ENCODE data around the gene FRMD4A. TPM values are rescaled to one million over a fixed set of nuclear protein-coding genes. Genes with fewer than 3 reads are reported as not detected.

The FRMD4A gene
- polyA plus RNA-seq, 1 donor (not counting 4 experiments of a cell fraction or from before 2014, with no cell fraction given), result 12.9 TPM

DNA sequence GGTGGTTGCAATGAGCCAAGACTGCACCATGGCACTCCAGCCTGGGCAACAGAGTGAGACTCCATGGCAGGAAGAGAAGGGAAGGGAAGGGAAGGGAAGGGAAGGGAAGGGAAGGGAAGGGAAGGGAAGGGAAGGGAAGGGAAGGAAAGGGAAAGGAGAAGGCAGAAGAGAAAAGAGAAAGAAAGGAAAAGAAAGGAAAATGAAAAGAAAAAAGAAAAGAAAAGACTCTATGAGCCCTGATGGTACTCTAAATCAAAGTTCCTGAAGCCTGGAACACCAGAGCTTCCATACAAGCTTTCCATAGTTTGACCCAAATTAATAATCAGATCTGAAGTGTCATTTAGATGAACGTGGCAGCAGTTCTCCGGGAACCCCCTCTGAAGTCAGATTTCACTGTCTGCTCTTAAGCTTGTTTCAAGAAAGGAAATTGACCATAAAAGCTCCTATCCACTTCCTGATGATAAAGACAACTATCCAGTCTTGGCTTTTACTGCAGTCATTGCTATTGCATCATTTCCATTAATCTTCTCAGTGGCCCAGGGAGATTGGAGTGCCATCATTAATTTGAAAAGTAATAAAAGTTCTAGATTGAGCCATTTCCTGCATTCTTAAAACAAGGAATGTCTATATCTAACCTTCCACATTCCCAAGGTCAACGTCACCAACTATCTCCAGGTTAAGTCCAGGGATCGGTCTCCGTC is 44.2 kb upstream of the FRMD4A start:
- no peak overlapping the region for H3K9ac ChIP-seq (ENCODE audit: control insufficient read depth, extremely low read depth, insufficient read depth, low read length)
- FAIRE-seq (no peak), DNase-seq (ENCODE audit: low read depth, low spot score) (no peak)
- no peak overlapping the region for H2AFZ ChIP-seq (ENCODE audit: control insufficient read depth, low read length)
- no peak overlapping the region for H3K4me3 ChIP-seq (ENCODE audit: control insufficient read depth in 2 of 3, extremely low read depth in 1 of 3, insufficient read depth in 2 of 3, low read depth in 1 of 3, low read length in 3 of 3)
- TF ChIP-seq EZH2 (IDR thresholded peaks at IDR 0.05; ENCODE audit: low read length), result no peak
- TF ChIP-seq, protein P1, sequence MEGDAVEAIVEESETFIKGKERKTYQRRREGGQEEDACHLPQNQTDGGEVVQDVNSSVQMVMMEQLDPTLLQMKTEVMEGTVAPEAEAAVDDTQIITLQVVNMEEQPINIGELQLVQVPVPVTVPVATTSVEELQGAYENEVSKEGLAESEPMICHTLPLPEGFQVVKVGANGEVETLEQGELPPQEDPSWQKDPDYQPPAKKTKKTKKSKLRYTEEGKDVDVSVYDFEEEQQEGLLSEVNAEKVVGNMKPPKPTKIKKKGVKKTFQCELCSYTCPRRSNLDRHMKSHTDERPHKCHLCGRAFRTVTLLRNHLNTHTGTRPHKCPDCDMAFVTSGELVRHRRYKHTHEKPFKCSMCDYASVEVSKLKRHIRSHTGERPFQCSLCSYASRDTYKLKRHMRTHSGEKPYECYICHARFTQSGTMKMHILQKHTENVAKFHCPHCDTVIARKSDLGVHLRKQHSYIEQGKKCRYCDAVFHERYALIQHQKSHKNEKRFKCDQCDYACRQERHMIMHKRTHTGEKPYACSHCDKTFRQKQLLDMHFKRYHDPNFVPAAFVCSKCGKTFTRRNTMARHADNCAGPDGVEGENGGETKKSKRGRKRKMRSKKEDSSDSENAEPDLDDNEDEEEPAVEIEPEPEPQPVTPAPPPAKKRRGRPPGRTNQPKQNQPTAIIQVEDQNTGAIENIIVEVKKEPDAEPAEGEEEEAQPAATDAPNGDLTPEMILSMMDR (optimal IDR thresholded peaks at IDR 0.05 in 1 of 3, IDR thresholded peaks at IDR 0.05 in 1 of 3, conservative IDR thresholded peaks at IDR 0.05 in 1 of 3; ENCODE audit: extremely low read depth in 1 of 3, insufficient read depth in 2 of 3, low read length in 3 of 3), result no peak
- dilution Hi-C loops (cut with MboI; ENCODE audit: extremely low pct_ligation_motif_present, low sequenced_read_pairs), result no loop called here
- H3K27ac ChIP-seq (ENCODE audit: control insufficient read depth, insufficient read depth, low read length), result no peak overlapping the region
- H3K4me2 ChIP-seq (ENCODE audit: control insufficient read depth, extremely low read depth, insufficient read depth, low read depth, low read length), result no peak overlapping the region
- no peaks in the 10 kb centered on the region for H4K20me1 ChIP-seq (ENCODE audit: control insufficient read depth, extremely low read depth, insufficient read depth, low read length)
- H3K4me1 ChIP-seq (ENCODE audit: control insufficient read depth, extremely low read depth, insufficient read depth, low read length), result no peaks in the 10 kb centered on the region
- H3K27me3 ChIP-seq (ENCODE audit: control insufficient read depth, extremely low read depth, insufficient read depth, low read length), result peaks cover 9% of the 10 kb centered on the region
- H3K36me3 ChIP-seq (ENCODE audit: control insufficient read depth in 2 of 2, extremely low read depth in 1 of 2, insufficient read depth in 2 of 2, low read length in 2 of 2), result no peaks in the 10 kb centered on the region
- H3K9me1 ChIP-seq (ENCODE audit: control insufficient read depth, extremely low read depth, insufficient read depth, low read length), result no peaks in the 10 kb centered on the region
- H3K9me3 ChIP-seq (ENCODE audit: control insufficient read depth, low read depth, low read length), result no peaks in the 10 kb centered on the region
- no peaks in the 10 kb centered on the region for H3K79me2 ChIP-seq (ENCODE audit: control insufficient read depth, insufficient read depth, low read length)

DNA sequence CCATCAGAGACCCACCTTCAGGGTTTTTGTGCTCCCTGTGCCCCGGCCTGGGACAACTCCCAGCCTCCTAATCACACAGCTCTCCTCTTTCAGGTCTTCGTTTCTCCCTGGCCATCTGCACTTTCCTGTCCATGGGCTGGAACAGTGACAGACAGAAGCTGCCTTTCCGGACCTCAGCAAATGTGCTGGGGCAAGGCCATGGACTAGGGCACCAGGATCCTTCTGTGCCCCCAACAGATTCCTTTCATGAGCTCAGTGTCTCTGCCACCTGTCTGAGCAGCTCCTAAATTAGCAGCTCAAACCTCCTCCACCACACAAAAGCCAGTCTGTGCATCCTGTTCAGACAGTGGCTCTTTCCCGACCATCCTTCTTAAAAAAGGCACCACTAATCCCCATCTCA is 41.9 kb upstream of the FRMD4A start:
- DNase-seq (ENCODE audit: low read depth, low spot score) (no peak), FAIRE-seq (no peak)
- Histone ChIP-seq H3K79me2 (ENCODE audit: control insufficient read depth, insufficient read depth, low read length) (no peaks in the 10 kb centered on the region), H3K9ac (ENCODE audit: control insufficient read depth, extremely low read depth, insufficient read depth, low read length) (no peak overlapping the region), H3K36me3 (ENCODE audit: control insufficient read depth in 2 of 2, extremely low read depth in 1 of 2, insufficient read depth in 2 of 2, low read length in 2 of 2) (no peaks in the 10 kb centered on the region), H3K4me1 (ENCODE audit: control insufficient read depth, extremely low read depth, insufficient read depth, low read length) (no peaks in the 10 kb centered on the region), H3K4me3 (ENCODE audit: control insufficient read depth in 2 of 3, extremely low read depth in 1 of 3, insufficient read depth in 2 of 3, low read depth in 1 of 3, low read length in 3 of 3) (no peak overlapping the region), H3K9me1 (ENCODE audit: control insufficient read depth, extremely low read depth, insufficient read depth, low read length) (no peaks in the 10 kb centered on the region), H2AFZ (ENCODE audit: control insufficient read depth, low read length) (no peak overlapping the region), H3K27ac (ENCODE audit: control insufficient read depth, insufficient read depth, low read length) (no peak overlapping the region), H3K9me3 (ENCODE audit: control insufficient read depth, low read depth, low read length) (no peaks in the 10 kb centered on the region), H3K4me2 (ENCODE audit: control insufficient read depth, extremely low read depth, insufficient read depth, low read depth, low read length) (no peak overlapping the region), H4K20me1 (ENCODE audit: control insufficient read depth, extremely low read depth, insufficient read depth, low read length) (no peaks in the 10 kb centered on the region), H3K27me3 (ENCODE audit: control insufficient read depth, extremely low read depth, insufficient read depth, low read length) (peaks cover 9% of the 10 kb centered on the region)
- TF ChIP-seq, protein P1 (optimal IDR thresholded peaks at IDR 0.05 in 1 of 3, IDR thresholded peaks at IDR 0.05 in 1 of 3, conservative IDR thresholded peaks at IDR 0.05 in 1 of 3; ENCODE audit: extremely low read depth in 1 of 3, insufficient read depth in 2 of 3, low read length in 3 of 3), result no peak
- TF ChIP-seq EZH2 (IDR thresholded peaks at IDR 0.05; ENCODE audit: low read length), result no peak
- dilution Hi-C loops (cut with MboI; ENCODE audit: extremely low pct_ligation_motif_present, low sequenced_read_pairs), result no loop called here
